ENCODE measurements around the gene TFCP2L1.
"Not testable (repeated sequence)": the region's sequence is repeated elsewhere in the genome, so short reads cannot be mapped to it uniquely, and the experiment has no call there.

TFCP2L1 gene

GRCh38 chr2:121279476-121280220 lies 5.4 kb downstream of the TFCP2L1 start:
- TF ChIP-seq, protein P1, sequence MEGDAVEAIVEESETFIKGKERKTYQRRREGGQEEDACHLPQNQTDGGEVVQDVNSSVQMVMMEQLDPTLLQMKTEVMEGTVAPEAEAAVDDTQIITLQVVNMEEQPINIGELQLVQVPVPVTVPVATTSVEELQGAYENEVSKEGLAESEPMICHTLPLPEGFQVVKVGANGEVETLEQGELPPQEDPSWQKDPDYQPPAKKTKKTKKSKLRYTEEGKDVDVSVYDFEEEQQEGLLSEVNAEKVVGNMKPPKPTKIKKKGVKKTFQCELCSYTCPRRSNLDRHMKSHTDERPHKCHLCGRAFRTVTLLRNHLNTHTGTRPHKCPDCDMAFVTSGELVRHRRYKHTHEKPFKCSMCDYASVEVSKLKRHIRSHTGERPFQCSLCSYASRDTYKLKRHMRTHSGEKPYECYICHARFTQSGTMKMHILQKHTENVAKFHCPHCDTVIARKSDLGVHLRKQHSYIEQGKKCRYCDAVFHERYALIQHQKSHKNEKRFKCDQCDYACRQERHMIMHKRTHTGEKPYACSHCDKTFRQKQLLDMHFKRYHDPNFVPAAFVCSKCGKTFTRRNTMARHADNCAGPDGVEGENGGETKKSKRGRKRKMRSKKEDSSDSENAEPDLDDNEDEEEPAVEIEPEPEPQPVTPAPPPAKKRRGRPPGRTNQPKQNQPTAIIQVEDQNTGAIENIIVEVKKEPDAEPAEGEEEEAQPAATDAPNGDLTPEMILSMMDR (IDR thresholded peaks at IDR 0.05; ENCODE audit: low read depth, low read length), result no peak
- H3K4me3 ChIP-seq (ENCODE audit: low read depth, low read length), result no peak overlapping the region

- H3K4me3 ChIP-seq (ENCODE audit: low read depth, low read length), result no peak overlapping the region
- TF ChIP-seq, protein P1 (IDR thresholded peaks at IDR 0.05; ENCODE audit: low read depth, low read length), result no peak
Observed at GRCh38 chr2:121276341-121276740, 8.7 kb downstream of the TFCP2L1 start.

DNA sequence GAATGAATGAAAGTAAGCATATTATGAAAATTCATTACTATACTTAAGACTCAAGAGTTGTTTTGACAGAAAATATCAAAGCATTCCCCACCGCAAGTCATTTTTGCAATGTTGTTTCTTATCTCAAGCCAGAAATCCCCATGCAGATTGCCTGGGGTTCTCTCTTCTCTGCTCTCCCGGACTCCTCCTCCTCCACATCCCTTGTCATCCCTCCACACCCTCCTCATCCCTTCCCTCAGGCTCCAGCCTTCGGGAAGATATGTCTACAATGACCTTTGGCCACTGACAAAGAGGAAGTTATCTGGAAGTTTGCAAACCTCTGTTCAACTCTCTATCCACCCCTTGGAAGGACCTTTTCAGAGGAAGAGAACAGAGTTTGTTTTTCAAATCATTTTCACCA lies 11.9 kb downstream of the TFCP2L1 start:
- TF ChIP-seq, protein P1 (IDR thresholded peaks at IDR 0.05; ENCODE audit: low read depth, low read length), result no peak
- H3K4me3 ChIP-seq (ENCODE audit: low read depth, low read length), result no peak overlapping the region

GRCh38 chr2:121272596-121272995 lies 12.4 kb downstream of the TFCP2L1 start:
- TF ChIP-seq, protein P1 (IDR thresholded peaks at IDR 0.05; ENCODE audit: low read depth, low read length), result no peak
- H3K4me3 ChIP-seq (ENCODE audit: low read depth, low read length), result no peak overlapping the region

GRCh38 chr2:121269436-121269835 lies 15.6 kb downstream of the TFCP2L1 start:
- not testable (repeated sequence) for H3K4me3 ChIP-seq (ENCODE audit: low read depth, low read length)

DNA sequence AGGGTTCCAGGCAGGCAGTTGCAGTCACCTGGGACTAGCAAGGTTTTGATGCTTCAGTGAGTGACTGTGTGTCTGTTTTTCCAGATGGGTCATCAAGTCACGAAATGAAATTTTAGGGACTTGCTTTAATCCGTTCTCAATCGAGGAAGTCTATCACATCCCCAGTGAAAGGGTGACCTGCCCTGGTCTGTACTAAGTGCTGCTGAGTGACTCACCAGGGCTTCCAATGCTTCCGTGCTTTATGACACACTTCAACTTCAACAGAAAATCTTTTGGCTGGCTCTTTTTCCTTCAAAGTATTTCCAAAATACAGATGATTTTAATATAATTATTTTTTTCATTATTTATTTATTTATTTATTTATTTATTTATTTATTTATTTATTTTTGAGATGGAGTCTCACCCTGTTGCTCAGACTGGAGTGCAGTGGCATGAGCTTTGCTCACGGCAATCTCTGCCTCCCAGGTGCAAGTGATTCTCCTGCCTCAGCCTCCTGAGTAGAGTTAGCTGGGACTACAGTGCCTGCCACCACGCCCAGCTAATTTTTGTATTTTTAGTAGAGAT lies 18.4 kb downstream of the TFCP2L1 start:
- TF ChIP-seq, protein P1 (IDR thresholded peaks at IDR 0.05; ENCODE audit: low read depth, low read length), result no peak

DNA sequence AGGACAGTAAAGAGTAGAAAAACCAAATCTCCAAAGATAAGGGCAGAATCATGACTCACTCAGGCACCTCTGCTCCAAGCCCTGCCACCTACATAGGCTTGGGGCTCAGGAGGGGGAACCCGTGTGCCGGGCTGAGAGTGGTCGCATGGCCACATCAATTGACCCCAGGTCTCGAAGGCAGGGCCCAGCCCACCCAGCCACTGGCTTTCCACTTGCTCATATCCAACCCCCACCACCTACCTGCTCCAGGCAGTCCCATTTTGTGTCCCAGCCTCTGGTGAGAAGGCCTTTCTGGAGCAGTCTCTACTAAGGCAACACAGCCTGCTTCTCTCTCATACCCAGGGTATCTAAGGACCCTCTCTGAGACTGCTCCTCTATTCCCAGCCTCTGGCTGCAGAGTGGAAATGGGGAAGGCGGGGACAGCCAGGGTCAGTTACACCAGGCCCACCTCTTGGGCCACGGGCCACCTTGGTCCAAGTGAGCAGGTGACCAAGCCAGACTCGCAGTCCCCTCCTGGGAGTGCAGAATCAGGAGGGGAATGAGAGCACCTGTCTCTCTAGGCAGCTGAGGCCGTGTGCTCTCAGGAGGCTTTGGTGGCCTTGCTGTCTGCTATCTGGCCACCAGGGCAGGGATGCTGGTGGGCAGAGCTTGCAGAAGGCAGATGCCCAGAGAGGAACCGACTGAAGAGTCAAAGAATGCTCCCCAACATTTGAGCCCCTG lies 20.8 kb downstream of the TFCP2L1 start:
- TF ChIP-seq, protein P1 (IDR thresholded peaks at IDR 0.05; ENCODE audit: low read depth, low read length), result no peak
- H3K4me3 ChIP-seq (ENCODE audit: low read depth, low read length), result no peak overlapping the region

More for the DNA sequence above, 18.4 kb downstream of the TFCP2L1 start:
- H3K4me3 ChIP-seq (ENCODE audit: low read depth, low read length), result no peak overlapping the region
